Keratinocyte (primary cell): ENCODE measurements around the gene SH2D4B.

ENCODE experiments used
- CTCF ChIP-seq, 3 experiments: IDR thresholded peaks in 1 of 3; conservative IDR thresholded peaks in 1 of 3; optimal IDR thresholded peaks in 1 of 3; 2 replicates in 2 of 3; 3 replicates in 1 of 3; pipeline versions ENCODE3 to v1.5.1; 2011; ENCODE audit warnings: low read length in 3 of 3, mild to moderate bottlenecking in 3 of 3, moderate library complexity in 2 of 3, control low read depth in 1 of 3, inconsistent platforms in 1 of 3; ENCODE audit not compliant: insufficient read depth in 2 of 3; ENCODE audit errors: extremely low read depth in 1 of 3
- EZH2 ChIP-seq: IDR thresholded peaks from one replicate; pipeline ENCODE4 v1.6.1; 2012; ENCODE audit warnings: inconsistent platforms, mild to moderate bottlenecking, low read length, moderate library complexity

- TF ChIP-seq CTCF (optimal IDR thresholded peaks at IDR 0.05 in 1 of 3, IDR thresholded peaks at IDR 0.05 in 1 of 3, conservative IDR thresholded peaks at IDR 0.05 in 1 of 3; ENCODE audit: extremely low read depth in 1 of 3, insufficient read depth in 2 of 3, low read length in 3 of 3) (no peak), EZH2 (no peak)
Measured at GRCh38 chr10:80598084-80598798, 60.5 kb downstream of the SH2D4B start.
